ENCODE results near the gene KAT6B. TPM values are rescaled to one million over a fixed set of nuclear protein-coding genes. Genes with fewer than 3 reads are reported as not detected.
A peak's percentile ranks its signal among the peaks of the same experiment; 100 is the strongest.

The KAT6B gene
- total RNA-seq, 6 experiments from 2014 or later = 17.8 to 27.5 (median 23.6) TPM

DNA sequence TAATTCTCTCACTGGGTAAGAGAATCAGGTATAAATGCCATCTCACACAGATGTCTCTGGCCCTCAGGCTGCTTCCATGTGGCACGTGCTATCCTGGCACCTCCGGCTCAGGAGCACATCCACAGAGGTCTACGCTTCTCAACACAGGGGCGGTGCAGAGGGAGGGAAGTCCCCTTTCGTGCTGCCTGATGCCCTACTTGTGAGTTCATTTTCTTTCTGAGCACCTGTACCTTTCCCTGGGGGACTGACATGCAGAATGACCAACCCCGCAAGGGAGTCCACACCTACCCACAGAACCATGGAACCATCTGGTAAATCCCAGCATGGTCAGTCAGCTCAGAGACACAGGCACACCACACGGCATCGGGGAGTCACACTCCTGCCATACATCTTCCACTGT lies 186.1 kb downstream of the KAT6B start:
- TF ChIP-seq, protein P1, sequence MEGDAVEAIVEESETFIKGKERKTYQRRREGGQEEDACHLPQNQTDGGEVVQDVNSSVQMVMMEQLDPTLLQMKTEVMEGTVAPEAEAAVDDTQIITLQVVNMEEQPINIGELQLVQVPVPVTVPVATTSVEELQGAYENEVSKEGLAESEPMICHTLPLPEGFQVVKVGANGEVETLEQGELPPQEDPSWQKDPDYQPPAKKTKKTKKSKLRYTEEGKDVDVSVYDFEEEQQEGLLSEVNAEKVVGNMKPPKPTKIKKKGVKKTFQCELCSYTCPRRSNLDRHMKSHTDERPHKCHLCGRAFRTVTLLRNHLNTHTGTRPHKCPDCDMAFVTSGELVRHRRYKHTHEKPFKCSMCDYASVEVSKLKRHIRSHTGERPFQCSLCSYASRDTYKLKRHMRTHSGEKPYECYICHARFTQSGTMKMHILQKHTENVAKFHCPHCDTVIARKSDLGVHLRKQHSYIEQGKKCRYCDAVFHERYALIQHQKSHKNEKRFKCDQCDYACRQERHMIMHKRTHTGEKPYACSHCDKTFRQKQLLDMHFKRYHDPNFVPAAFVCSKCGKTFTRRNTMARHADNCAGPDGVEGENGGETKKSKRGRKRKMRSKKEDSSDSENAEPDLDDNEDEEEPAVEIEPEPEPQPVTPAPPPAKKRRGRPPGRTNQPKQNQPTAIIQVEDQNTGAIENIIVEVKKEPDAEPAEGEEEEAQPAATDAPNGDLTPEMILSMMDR (IDR thresholded peaks at IDR 0.05) = no peak
- no peaks in the 10 kb centered on the region; the same call in 1 of the 2 replicates for H3K36me3 Mint-ChIP-seq (ENCODE audit: low read depth)
- no peak overlapping the region for H3K27ac Mint-ChIP-seq
- no peak overlapping the region for H3K4me3 Mint-ChIP-seq
- DNase-seq = no peak
- H3K27me3 Mint-ChIP-seq (ENCODE audit: insufficient read depth) = peaks cover 2% of the 10 kb centered on the region
- H3K9me3 Mint-ChIP-seq = no peaks in the 10 kb centered on the region
- peaks cover 11% of the 10 kb centered on the region; the same call in 1 of the 2 replicates for H3K4me1 Mint-ChIP-seq (ENCODE audit: low read depth)

DNA sequence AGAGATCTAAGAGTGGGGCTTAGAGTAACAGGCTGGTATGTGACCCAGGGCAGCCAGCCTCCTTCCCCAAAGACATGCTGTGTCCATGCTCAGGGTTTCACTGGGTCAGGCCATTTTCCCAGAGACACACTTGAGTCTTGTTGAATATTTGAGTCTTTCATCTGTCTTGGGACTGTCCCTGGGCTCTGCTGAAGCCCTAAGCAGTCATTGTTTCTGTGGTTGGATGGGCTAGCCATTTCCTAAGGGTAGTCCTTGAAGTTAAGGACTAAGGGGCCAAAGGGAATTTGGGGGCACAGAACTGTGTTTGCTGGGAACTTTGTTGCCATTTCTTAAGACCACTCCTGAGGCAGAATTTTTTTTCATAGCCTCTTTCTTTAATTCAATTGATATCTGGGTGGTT lies 186.6 kb downstream of the KAT6B start:
- TF ChIP-seq, protein P1 (IDR thresholded peaks at IDR 0.05) = no peak
- H3K36me3 Mint-ChIP-seq (ENCODE audit: low read depth) = no peaks in the 10 kb centered on the region; the same call in 1 of the 2 replicates

DNA sequence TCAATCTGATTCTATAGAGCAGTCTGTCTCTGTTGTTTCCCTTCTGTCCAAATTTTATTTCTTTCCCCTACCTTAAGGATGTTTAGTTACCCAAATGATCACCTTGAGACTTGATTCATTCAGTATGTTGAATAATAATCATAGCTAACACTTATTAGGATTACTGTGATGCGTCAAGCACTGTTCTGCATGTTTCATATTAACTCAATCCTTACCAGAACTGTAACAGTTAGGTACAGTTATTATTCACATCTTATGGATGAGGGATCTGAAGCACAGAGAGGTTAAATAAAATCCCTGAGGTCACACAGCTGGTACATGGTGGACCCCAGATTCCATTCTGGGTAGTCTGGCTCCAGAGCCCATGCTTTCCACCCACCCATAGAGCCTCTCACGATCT lies 187.1 kb downstream of the KAT6B start:
- Mint-ChIP-seq H3K4me1 (ENCODE audit: low read depth) (peaks cover 11% of the 10 kb centered on the region; the same call in 1 of the 2 replicates), H3K36me3 (ENCODE audit: low read depth) (no peaks in the 10 kb centered on the region; the same call in 1 of the 2 replicates), H3K9me3 (no peaks in the 10 kb centered on the region), H3K27me3 (ENCODE audit: insufficient read depth) (peaks cover 2% of the 10 kb centered on the region), H3K4me3 (no peak overlapping the region), H3K27ac (no peak overlapping the region)
- TF ChIP-seq, protein P1 (IDR thresholded peaks at IDR 0.05) = no peak
- no peak for DNase-seq

More for the DNA sequence above, 186.6 kb downstream of the KAT6B start:
- peaks cover 2% of the 10 kb centered on the region for H3K27me3 Mint-ChIP-seq (ENCODE audit: insufficient read depth)
- no peak overlapping the region for H3K27ac Mint-ChIP-seq
- H3K4me1 Mint-ChIP-seq (ENCODE audit: low read depth) = peaks cover 11% of the 10 kb centered on the region; the same call in 1 of the 2 replicates
- no peak overlapping the region for H3K4me3 Mint-ChIP-seq
- no peaks in the 10 kb centered on the region for H3K9me3 Mint-ChIP-seq
- DNase-seq = no peak

DNA sequence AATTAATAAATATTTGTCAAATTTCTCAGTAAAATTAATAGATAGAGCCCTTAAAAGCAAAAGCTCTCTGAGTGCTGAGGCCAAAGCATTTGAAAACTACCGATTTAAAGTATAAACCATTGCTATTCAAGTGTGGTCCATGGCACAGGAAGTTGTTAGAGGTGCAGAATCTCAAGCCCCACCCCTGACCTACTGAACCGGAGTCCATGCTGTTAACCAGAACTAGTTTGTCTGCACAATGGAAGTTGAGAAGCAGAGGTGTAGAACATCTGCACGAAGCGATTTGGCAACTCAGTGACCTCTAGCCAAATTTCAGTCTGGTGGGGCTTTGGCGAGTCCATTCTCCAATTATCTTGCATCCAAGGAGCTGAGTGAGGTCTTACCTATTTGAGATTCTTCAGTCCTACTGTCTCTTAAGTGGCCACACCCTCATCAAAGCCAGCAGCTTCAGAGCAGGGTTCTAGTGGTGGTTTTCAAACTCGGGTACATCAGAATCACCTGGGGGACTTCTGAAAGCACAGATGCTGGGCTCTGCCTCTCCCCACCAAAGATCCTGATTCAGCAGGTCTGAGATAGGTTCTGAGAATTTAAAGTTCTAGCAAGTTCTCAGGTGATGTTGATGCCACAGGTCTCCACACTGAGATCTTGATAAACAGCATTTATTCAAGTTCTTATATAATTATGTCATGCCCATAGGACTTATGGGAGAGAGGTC lies 188.3 kb downstream of the KAT6B start:
- Mint-ChIP-seq H3K27ac (no peak overlapping the region), H3K4me1 (ENCODE audit: low read depth) (peaks cover 11% of the 10 kb centered on the region; the same call in 1 of the 2 replicates), H3K4me3 (no peak overlapping the region), H3K36me3 (ENCODE audit: low read depth) (no peaks in the 10 kb centered on the region; the same call in 1 of the 2 replicates), H3K27me3 (ENCODE audit: insufficient read depth) (peaks cover 2% of the 10 kb centered on the region), H3K9me3 (no peaks in the 10 kb centered on the region)
- no peak for DNase-seq
- TF ChIP-seq, protein P1 (IDR thresholded peaks at IDR 0.05) = no peak

DNA sequence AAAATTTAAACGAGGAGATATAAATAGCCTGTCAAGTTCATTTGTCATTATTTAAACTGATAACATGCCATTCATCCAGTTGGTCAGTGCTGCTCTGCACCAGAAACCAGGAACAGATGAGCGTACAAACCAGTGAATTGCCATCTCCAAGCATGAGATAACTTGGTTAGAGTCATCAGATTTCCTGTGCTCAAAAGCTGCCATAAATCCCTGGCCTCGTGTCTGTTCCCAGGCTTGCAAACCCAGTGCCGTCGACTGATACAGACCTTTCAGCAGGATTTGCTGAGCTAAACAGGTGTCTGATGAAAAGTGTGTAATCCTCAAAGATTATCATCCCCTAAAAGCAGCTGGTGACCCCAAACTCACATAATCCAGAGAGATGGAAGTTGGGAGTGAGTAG lies 189.0 kb downstream of the KAT6B start:
- no peaks in the 10 kb centered on the region for H3K9me3 Mint-ChIP-seq
- TF ChIP-seq, protein P1 (IDR thresholded peaks at IDR 0.05) = no peak
- H3K27me3 Mint-ChIP-seq (ENCODE audit: insufficient read depth) = peaks cover 2% of the 10 kb centered on the region
- H3K27ac Mint-ChIP-seq = peak overlapping the region; percentile 36; the same call in 1 of the 2 replicates
- peaks cover 11% of the 10 kb centered on the region; the same call in 1 of the 2 replicates for H3K4me1 Mint-ChIP-seq (ENCODE audit: low read depth)
- no peak overlapping the region for H3K4me3 Mint-ChIP-seq
- no peaks in the 10 kb centered on the region; the same call in 1 of the 2 replicates for H3K36me3 Mint-ChIP-seq (ENCODE audit: low read depth)
- DNase-seq = no peak
